ENCODE measurements around the gene PBRM1. TPM values are rescaled to one million over a fixed set of nuclear protein-coding genes. Genes with fewer than 3 reads are reported as not detected.

The PBRM1 gene
- polyA plus RNA-seq, 1 experiment = 40.6 TPM

- no peak for DNase-seq (ENCODE audit: low read depth, low spot score)
These were observed 138.6 kb downstream of the PBRM1 start for GRCh38 chr3:52547143-52547542.

GRCh38 chr3:52546111-52546901 lies 139.4 kb downstream of the PBRM1 start:
- no peak for TF ChIP-seq CTCF (IDR thresholded peaks at IDR 0.05; ENCODE audit: low read depth, low read length)
- Histone ChIP-seq H3K4me3 (ENCODE audit: low read depth, low read length) (no peak overlapping the region), H3K27me3 (ENCODE audit: control insufficient read depth, insufficient read depth, low read length) (no peaks in the 10 kb centered on the region), H3K27ac (ENCODE audit: low read depth, low read length) (no peak overlapping the region), H3K9me3 (ENCODE audit: control insufficient read depth, insufficient read depth, low read length) (no peaks in the 10 kb centered on the region)
- POLR2A ChIA-PET = interaction anchor here (1.8 kb wide), 1 partner anchor 10 kb away, joined by 7 read pairs; the partner anchor contains the start of gene UQCC5
- CTCF ChIA-PET = interaction anchor here (0.8 kb wide), 1 partner anchor 100 kb away, joined by 3 read pairs; no protein-coding TSS in a partner anchor
- DNase-seq (ENCODE audit: low read depth, low spot score) = no peak

More at GRCh38 chr3:52547143-52547542, 138.6 kb downstream of the PBRM1 start:
- no peak for TF ChIP-seq CTCF (IDR thresholded peaks at IDR 0.05; ENCODE audit: low read depth, low read length)
- Histone ChIP-seq H3K9me3 (ENCODE audit: control insufficient read depth, insufficient read depth, low read length) (no peaks in the 10 kb centered on the region), H3K27ac (ENCODE audit: low read depth, low read length) (no peak overlapping the region), H3K4me3 (ENCODE audit: low read depth, low read length) (no peak overlapping the region), H3K27me3 (ENCODE audit: control insufficient read depth, insufficient read depth, low read length) (no peaks in the 10 kb centered on the region)
- POLR2A ChIA-PET = no interaction called here
- CTCF ChIA-PET = no interaction called here

- Histone ChIP-seq H3K27ac (ENCODE audit: low read depth, low read length) (no peak overlapping the region), H3K4me3 (ENCODE audit: low read depth, low read length) (no peak overlapping the region), H3K9me3 (ENCODE audit: control insufficient read depth, insufficient read depth, low read length) (no peaks in the 10 kb centered on the region), H3K27me3 (ENCODE audit: control insufficient read depth, insufficient read depth, low read length) (no peaks in the 10 kb centered on the region)
- CTCF ChIA-PET = no interaction called here
- no peak for DNase-seq (ENCODE audit: low read depth, low spot score)
- POLR2A ChIA-PET = interaction anchor here (1.8 kb wide), 1 partner anchor 9 kb away, joined by 7 read pairs; the partner anchor contains the start of gene UQCC5
- TF ChIP-seq CTCF (IDR thresholded peaks at IDR 0.05; ENCODE audit: low read depth, low read length) = no peak
These were observed 140.8 kb downstream of the PBRM1 start for GRCh38 chr3:52544937-52545336.

GRCh38 chr3:52541050-52541449 lies 144.7 kb downstream of the PBRM1 start:
- ChIA-PET POLR2A (no interaction called here), CTCF (no interaction called here)
- no peak for TF ChIP-seq CTCF (IDR thresholded peaks at IDR 0.05; ENCODE audit: low read depth, low read length)
- Histone ChIP-seq H3K27me3 (ENCODE audit: control insufficient read depth, insufficient read depth, low read length) (no peaks in the 10 kb centered on the region), H3K27ac (ENCODE audit: low read depth, low read length) (no peak overlapping the region), H3K4me3 (ENCODE audit: low read depth, low read length) (no peak overlapping the region), H3K9me3 (ENCODE audit: control insufficient read depth, insufficient read depth, low read length) (no peaks in the 10 kb centered on the region)
- DNase-seq (ENCODE audit: low read depth, low spot score) = no peak

GRCh38 chr3:52539010-52539653 lies 146.6 kb downstream of the PBRM1 start:
- ChIA-PET CTCF (no interaction called here), POLR2A (no interaction called here)
- peak overlapping the region; percentile 21 for H3K27ac ChIP-seq (ENCODE audit: low read depth, low read length)
- TF ChIP-seq CTCF (IDR thresholded peaks at IDR 0.05; ENCODE audit: low read depth, low read length) = no peak
- H3K4me3 ChIP-seq (ENCODE audit: low read depth, low read length) = no peak overlapping the region
- no peaks in the 10 kb centered on the region for H3K27me3 ChIP-seq (ENCODE audit: control insufficient read depth, insufficient read depth, low read length)
- H3K9me3 ChIP-seq (ENCODE audit: control insufficient read depth, insufficient read depth, low read length) = no peaks in the 10 kb centered on the region; the same call in 1 of the 2 replicates
- no peak for DNase-seq (ENCODE audit: low read depth, low spot score)
